MM.1S (cell line): ENCODE results near the gene CYP4V2.
A peak's percentile ranks its signal among the peaks of the same experiment; 100 is the strongest.

Experiments used
- DNase-seq: peaks from one replicate; pipeline ENCODE4 v3.0.0-alpha.2; 2015
- H2AFZ ChIP-seq: fragments of 300-600 bp; sonication (generic); 2 replicates; pipeline ENCODE4 v1.6.0; 2016; ENCODE audit warnings: antibody characterized with exemption, low read length
- H3F3A ChIP-seq: fragments of 300-600 bp; sonication (generic); 2 replicates; pipeline ENCODE4 v1.6.1; 2016; ENCODE audit warnings: mild to moderate bottlenecking, antibody characterized with exemption, low read length, moderate library complexity, mixed read lengths; ENCODE audit not compliant: insufficient read depth
- H3K27ac ChIP-seq: fragments of 300-600 bp; sonication (generic); 2 replicates; pipeline ENCODE4 v1.5.1; 2016; ENCODE audit warnings: mild to moderate bottlenecking, low read length
- H3K27me3 ChIP-seq: fragments of 300-600 bp; sonication (generic); replicated peaks from 2 replicates; pipeline ENCODE4 v1.6.0; 2016; ENCODE audit warnings: low read length; ENCODE audit not compliant: insufficient read depth
- H3K36me3 ChIP-seq: fragments of 300-600 bp; sonication (generic); replicated peaks from 2 replicates; pipeline ENCODE4 v1.6.1; 2016; ENCODE audit warnings: mild to moderate bottlenecking, low read length, mixed read lengths; ENCODE audit not compliant: insufficient read depth
- H3K4me1 ChIP-seq: fragments of 300-600 bp; sonication (generic); 2 replicates; pipeline ENCODE4 v1.6.1; 2016; ENCODE audit warnings: low read length, mixed read lengths
- H3K4me2 ChIP-seq: fragments of 300-600 bp; sonication (generic); 2 replicates; pipeline ENCODE4 v1.6.0; 2016; ENCODE audit warnings: low read depth, low read length
- H3K4me3 ChIP-seq: fragments of 300-600 bp; sonication (generic); 2 replicates; pipeline ENCODE4 v1.5.1; 2016; ENCODE audit warnings: low read length, mixed read lengths
- H3K79me2 ChIP-seq: fragments of 300-600 bp; sonication (generic); 2 replicates; pipeline ENCODE4 v1.6.1; 2016; ENCODE audit warnings: mixed run types, low read length, mixed read lengths
- H3K9ac ChIP-seq: fragments of 300-600 bp; sonication (generic); 2 replicates; pipeline ENCODE4 v1.6.1; 2016; ENCODE audit warnings: low read length, mixed read lengths
- H3K9me2 ChIP-seq: fragments of 300-600 bp; sonication (generic); replicated peaks from 2 replicates; pipeline ENCODE4 v1.6.1; 2016; ENCODE audit warnings: mild to moderate bottlenecking, low read length, mixed read lengths; ENCODE audit not compliant: insufficient read depth
- H3K9me3 ChIP-seq: fragments of 300-600 bp; sonication (generic); replicated peaks from 2 replicates; pipeline ENCODE4 v1.6.1; 2016; ENCODE audit warnings: mild to moderate bottlenecking, low read length, mixed read lengths; ENCODE audit not compliant: insufficient read depth
- H4K20me1 ChIP-seq: fragments of 300-600 bp; sonication (generic); 2 replicates; pipeline ENCODE4 v1.6.1; 2016; ENCODE audit warnings: mild to moderate bottlenecking, low read length, moderate library complexity, mixed read lengths; ENCODE audit not compliant: insufficient read depth
- CTCF ChIP-seq: fragments of 300-600 bp; sonication (generic); IDR thresholded peaks from 2 replicates; pipeline ENCODE4 v1.5.1; 2016; ENCODE audit warnings: antibody characterized with exemption, low read length, mixed read lengths
- EZH2 ChIP-seq: fragments of 300-600 bp; sonication (generic); optimal IDR thresholded peaks from 2 replicates; pipeline ENCODE3; 2017; ENCODE audit warnings: low read depth, mild to moderate bottlenecking, antibody characterized with exemption, low read length, mixed read lengths
- EZH2phosphoT487 ChIP-seq: fragments of 300-600 bp; sonication (generic); IDR thresholded peaks from 2 replicates; pipeline ENCODE4 v1.6.1; 2018; ENCODE audit warnings: antibody characterized with exemption, low read length

CYP4V2 gene

GRCh38 chr4:186191200-186192065 is at the start of gene CYP4V2:
CYP4V2 (plus strand) TSS chr4:186191567; CDS start chr4:186191824, 257 bp downstream.
- Histone ChIP-seq H3K27me3 (no peaks in the 10 kb centered on the region), H3F3A (peaks cover 24% of the 10 kb centered on the region), H3K4me1 (peaks cover 14% of the 10 kb centered on the region), H3K27ac (peak within 1 kb of the TSS; percentile 94), H3K9me3 (no peaks in the 10 kb centered on the region), H3K79me2 (no peaks in the 10 kb centered on the region), H3K4me2 (peak within 1 kb of the TSS; percentile 92), H3K36me3 (no peaks in the 10 kb centered on the region), H4K20me1 (no peaks in the 10 kb centered on the region), H2AFZ (peak within 1 kb of the TSS; percentile 77), H3K9me2 (no peaks in the 10 kb centered on the region), H3K9ac (peak within 1 kb of the TSS; percentile 88), H3K4me3 (peak within 1 kb of the TSS; percentile 86)
- DNase-seq, result peak; percentile 93
- no peak for TF ChIP-seq EZH2phosphoT487
- TF ChIP-seq CTCF, result peak; percentile 35
- no peak for TF ChIP-seq EZH2

- H4K20me1 ChIP-seq, result no peaks in the 10 kb centered on the region
- no peaks in the 10 kb centered on the region for H3K36me3 ChIP-seq
- peak overlapping the region; percentile 96 for H3K4me2 ChIP-seq
- peak overlapping the region; percentile 55 for H2AFZ ChIP-seq
- H3K27ac ChIP-seq, result no peak overlapping the region
- peak; percentile 61 for DNase-seq
- TF ChIP-seq EZH2phosphoT487 (no peak), CTCF (peak; percentile 19)
- peaks cover 6% of the 10 kb centered on the region; the same call in 1 of the 2 replicates for H3K4me1 ChIP-seq
- H3K4me3 ChIP-seq, result peak overlapping the region; percentile 77
- H3K9me3 ChIP-seq, result no peaks in the 10 kb centered on the region
- peak overlapping the region; percentile 49; the same call in 1 of the 2 replicates for H3K9ac ChIP-seq
- H3K27me3 ChIP-seq, result no peaks in the 10 kb centered on the region
- no peaks in the 10 kb centered on the region for H3F3A ChIP-seq
- H3K9me2 ChIP-seq, result no peaks in the 10 kb centered on the region
- no peaks in the 10 kb centered on the region for H3K79me2 ChIP-seq
These were observed 47.0 kb upstream of the CYP4V2 start for GRCh38 chr4:186144198-186144945.

- H3K4me2 ChIP-seq, result peak overlapping the region; percentile 70
- H3K36me3 ChIP-seq, result no peaks in the 10 kb centered on the region
- no peaks in the 10 kb centered on the region for H3K9me2 ChIP-seq
- no peaks in the 10 kb centered on the region for H3K9me3 ChIP-seq
- no peak overlapping the region for H2AFZ ChIP-seq
- peak overlapping the region; percentile 50; the same call in 1 of the 2 replicates for H3K4me3 ChIP-seq
- no peaks in the 10 kb centered on the region for H3K79me2 ChIP-seq
- no peaks in the 10 kb centered on the region for H3K27me3 ChIP-seq
- peak; percentile 26 for DNase-seq
- peaks cover 6% of the 10 kb centered on the region; the same call in 1 of the 2 replicates for H3K4me1 ChIP-seq
- no peak overlapping the region for H3K27ac ChIP-seq
- H3F3A ChIP-seq, result no peaks in the 10 kb centered on the region
- TF ChIP-seq EZH2phosphoT487 (no peak), CTCF (no peak), EZH2 (no peak)
- H4K20me1 ChIP-seq, result no peaks in the 10 kb centered on the region
- H3K9ac ChIP-seq, result no peak overlapping the region
These were observed 46.3 kb upstream of the CYP4V2 start for GRCh38 chr4:186144946-186145569.
